Keratinocyte (primary cell): ENCODE results near the gene CISD3.

Source experiments
- EZH2 ChIP-seq: IDR thresholded peaks from one replicate; pipeline ENCODE4 v1.6.1; 2012; ENCODE audit warnings: inconsistent platforms, mild to moderate bottlenecking, low read length, moderate library complexity
- TF ChIP-seq, protein P1 (sequence below), 3 experiments: IDR thresholded peaks in 1 of 3; conservative IDR thresholded peaks in 1 of 3; optimal IDR thresholded peaks in 1 of 3; 2 replicates in 2 of 3; 3 replicates in 1 of 3; pipeline versions ENCODE3 to v1.5.1; 2011; ENCODE audit warnings: low read length in 3 of 3, mild to moderate bottlenecking in 3 of 3, moderate library complexity in 2 of 3, control low read depth in 1 of 3, inconsistent platforms in 1 of 3; ENCODE audit not compliant: insufficient read depth in 2 of 3; ENCODE audit errors: extremely low read depth in 1 of 3

DNA sequence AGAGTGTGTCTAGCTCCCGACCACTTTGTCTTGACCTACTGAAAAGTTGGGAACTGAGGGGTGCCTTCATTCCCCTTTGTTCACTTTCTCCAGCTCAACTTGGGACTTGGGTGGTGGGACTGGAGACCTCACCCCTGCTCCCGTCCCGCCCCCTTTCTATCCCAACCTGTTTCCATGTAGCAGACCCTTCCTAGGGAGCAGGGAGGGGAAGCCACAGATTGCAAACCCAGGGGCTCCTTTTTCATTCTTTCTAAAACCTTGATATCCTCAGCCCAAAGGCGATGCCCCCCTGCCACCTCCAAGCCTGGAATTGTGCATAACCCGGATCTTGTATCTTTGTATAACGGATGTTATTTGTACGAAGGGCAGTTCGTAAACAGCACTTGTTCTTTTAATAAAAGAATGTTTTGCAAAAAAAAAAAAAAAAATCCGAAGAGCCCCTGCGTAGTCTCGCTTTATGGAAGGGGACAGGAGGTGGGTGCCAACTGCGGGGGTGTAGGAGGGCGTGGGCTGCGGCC lies 714 bp upstream of the CISD3 start:
- TF ChIP-seq, protein P1, sequence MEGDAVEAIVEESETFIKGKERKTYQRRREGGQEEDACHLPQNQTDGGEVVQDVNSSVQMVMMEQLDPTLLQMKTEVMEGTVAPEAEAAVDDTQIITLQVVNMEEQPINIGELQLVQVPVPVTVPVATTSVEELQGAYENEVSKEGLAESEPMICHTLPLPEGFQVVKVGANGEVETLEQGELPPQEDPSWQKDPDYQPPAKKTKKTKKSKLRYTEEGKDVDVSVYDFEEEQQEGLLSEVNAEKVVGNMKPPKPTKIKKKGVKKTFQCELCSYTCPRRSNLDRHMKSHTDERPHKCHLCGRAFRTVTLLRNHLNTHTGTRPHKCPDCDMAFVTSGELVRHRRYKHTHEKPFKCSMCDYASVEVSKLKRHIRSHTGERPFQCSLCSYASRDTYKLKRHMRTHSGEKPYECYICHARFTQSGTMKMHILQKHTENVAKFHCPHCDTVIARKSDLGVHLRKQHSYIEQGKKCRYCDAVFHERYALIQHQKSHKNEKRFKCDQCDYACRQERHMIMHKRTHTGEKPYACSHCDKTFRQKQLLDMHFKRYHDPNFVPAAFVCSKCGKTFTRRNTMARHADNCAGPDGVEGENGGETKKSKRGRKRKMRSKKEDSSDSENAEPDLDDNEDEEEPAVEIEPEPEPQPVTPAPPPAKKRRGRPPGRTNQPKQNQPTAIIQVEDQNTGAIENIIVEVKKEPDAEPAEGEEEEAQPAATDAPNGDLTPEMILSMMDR (optimal IDR thresholded peaks at IDR 0.05 in 1 of 3, IDR thresholded peaks at IDR 0.05 in 1 of 3, conservative IDR thresholded peaks at IDR 0.05 in 1 of 3; ENCODE audit: extremely low read depth in 1 of 3, insufficient read depth in 2 of 3, low read length in 3 of 3), result no peak
- no peak for TF ChIP-seq EZH2
